ENCODE measurements around the gene CCL27.

The CCL27 gene

DNA sequence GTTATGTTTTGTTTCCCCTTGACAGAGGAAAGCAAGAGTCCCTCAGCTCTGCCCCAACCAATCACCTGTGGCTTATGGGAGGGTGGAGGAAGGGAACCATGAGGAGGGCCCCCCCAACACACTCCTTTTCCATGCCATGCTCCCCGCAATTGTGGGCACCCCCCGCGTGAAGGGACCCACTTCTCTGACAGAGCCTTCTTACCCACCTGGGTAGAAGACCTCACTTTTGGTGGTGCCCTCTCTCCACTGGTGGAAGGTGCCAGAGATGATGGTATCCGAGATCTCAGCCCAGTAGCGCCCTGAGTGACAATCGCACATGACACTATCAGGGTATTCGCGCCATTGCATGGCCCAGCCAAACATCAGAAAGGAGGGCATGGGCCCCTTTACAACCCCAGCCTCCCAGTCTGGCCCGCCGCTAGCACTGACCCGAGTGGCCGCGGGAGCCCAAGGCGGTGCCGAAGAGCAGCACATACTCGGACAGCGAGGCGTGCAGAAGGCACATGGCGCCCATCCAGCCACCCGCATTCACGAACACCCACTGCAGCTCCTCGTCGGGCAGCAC is 25.6 kb downstream of the CCL27 start:
- TF ChIP-seq, protein P1, sequence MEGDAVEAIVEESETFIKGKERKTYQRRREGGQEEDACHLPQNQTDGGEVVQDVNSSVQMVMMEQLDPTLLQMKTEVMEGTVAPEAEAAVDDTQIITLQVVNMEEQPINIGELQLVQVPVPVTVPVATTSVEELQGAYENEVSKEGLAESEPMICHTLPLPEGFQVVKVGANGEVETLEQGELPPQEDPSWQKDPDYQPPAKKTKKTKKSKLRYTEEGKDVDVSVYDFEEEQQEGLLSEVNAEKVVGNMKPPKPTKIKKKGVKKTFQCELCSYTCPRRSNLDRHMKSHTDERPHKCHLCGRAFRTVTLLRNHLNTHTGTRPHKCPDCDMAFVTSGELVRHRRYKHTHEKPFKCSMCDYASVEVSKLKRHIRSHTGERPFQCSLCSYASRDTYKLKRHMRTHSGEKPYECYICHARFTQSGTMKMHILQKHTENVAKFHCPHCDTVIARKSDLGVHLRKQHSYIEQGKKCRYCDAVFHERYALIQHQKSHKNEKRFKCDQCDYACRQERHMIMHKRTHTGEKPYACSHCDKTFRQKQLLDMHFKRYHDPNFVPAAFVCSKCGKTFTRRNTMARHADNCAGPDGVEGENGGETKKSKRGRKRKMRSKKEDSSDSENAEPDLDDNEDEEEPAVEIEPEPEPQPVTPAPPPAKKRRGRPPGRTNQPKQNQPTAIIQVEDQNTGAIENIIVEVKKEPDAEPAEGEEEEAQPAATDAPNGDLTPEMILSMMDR (IDR thresholded peaks at IDR 0.05; ENCODE audit: extremely low read depth, insufficient read depth, missing control alignments): no peak
- in situ Hi-C loops (cut with MboI; ENCODE audit: low pct_unique_long_range_greater_than_20kb, low sequenced_read_pairs, unreplicated experiment): no loop called here
- no peak for DNase-seq (ENCODE audit: low spot score)

DNA sequence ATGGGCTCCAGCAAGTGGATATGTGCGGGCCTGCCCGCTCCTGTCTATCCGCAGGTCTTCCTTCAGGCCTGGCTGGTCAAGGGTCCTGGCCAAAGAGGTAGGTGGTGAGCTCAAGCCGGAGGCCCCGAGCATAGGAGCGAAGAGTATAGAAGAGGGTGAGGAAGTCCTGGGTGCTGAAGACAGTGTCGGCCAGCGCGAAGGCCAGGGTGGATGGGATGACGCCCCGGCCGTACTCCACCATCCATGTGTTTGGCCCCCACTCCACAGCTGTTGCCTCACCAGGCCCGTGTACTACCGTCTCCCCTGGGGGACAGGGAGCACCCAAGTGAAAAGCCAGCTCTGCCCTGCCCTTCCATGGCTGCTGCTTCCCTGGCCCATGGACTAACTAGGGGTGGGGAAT is 26.9 kb downstream of the CCL27 start:
- DNase-seq (ENCODE audit: low spot score): no peak
- in situ Hi-C loops (cut with MboI; ENCODE audit: low pct_unique_long_range_greater_than_20kb, low sequenced_read_pairs, unreplicated experiment): no loop called here
- TF ChIP-seq, protein P1 (IDR thresholded peaks at IDR 0.05; ENCODE audit: extremely low read depth, insufficient read depth, missing control alignments): no peak

DNA sequence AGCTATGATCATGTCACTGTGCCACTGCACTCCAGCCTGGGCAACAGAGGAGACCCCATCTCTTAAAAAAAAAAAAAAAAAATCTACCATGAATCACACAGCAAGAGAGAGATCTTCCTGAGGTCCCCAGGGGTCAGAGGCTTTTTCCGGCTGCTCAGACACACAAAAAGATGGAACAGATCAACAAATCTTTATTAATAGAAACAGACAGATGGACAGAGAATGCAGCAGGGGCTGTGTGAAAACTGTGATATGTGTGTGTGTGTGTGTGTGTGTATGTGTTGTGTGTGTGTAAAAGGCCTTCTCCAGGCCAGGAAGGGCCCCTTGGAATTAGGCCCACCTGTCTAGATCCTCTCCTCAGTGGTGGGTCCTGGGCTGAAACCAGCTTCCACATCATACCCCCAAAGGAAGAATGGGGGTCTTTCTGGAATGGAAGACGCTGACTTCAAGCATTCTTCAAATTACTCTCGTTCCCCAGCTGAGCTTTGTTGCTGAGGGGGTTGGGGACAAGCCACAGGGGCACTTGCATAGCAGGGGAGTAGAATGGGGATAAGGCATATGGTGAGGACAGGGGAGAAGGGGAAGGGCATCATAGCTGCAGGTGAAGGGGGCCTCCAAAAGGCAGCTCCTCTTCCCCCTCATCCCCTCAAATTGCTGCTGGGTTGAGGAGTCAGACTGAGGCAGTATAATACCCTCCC is 27.8 kb downstream of the CCL27 start:
- in situ Hi-C loops (cut with MboI; ENCODE audit: low pct_unique_long_range_greater_than_20kb, low sequenced_read_pairs, unreplicated experiment): no loop called here
- DNase-seq (ENCODE audit: low spot score): no peak
- TF ChIP-seq, protein P1 (IDR thresholded peaks at IDR 0.05; ENCODE audit: extremely low read depth, insufficient read depth, missing control alignments): no peak

DNA sequence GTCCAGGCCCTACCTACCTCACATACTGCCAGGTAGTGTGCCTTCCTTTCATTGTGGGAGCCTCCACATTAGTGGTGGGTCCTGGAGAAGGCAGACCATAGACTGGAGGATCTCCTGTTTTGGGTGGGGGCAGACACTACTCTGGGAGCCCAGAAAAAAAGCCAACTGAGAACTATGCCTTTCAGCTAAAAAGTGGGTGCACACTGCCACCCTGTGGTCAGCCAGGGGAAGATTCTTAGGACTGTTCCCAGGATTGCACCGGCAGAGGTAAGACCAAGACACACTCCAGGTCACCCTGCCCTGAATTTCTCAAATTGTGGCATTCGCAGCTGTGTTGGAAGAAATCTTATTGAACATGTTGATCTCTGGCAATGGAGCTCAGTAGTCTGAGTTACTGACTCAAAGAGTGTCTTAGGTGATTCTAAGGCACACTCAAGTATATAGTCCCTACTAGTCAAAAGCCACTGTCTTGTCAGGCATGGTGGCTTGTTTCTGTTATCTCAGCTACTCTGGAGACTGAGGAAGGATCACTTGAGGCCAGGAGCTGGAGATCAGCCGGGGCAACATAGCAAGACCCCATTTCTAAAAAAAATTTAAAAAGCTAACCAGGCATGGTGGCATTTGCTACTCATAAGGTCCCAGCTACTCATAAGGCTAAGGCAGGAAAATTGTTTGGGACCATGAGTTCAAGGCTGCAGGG is 28.5 kb downstream of the CCL27 start:
- peak; percentile 84 for DNase-seq (ENCODE audit: low spot score)
- TF ChIP-seq, protein P1 (IDR thresholded peaks at IDR 0.05; ENCODE audit: extremely low read depth, insufficient read depth, missing control alignments): peak; percentile 86
- in situ Hi-C loops (cut with MboI; ENCODE audit: low pct_unique_long_range_greater_than_20kb, low sequenced_read_pairs, unreplicated experiment): no loop called here

DNA sequence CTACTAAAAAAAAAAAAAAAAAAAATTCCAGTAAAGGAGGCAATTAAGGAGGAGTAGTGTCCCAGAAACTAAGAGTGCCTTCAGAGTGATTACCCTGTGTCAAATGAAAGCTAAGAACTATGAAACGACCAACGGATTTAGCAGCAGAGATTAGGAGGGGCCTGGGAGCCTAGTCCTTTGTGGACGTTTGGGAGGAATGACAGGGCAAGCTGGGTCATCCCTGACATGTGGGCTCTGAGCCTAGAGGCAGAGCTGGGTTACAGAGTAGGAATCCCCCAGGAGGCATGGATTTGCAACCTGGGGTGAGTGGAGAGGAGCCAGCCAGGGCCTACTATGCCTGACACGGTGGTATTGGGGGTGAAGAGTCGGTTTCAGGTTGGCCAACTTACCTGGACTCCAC is 29.3 kb downstream of the CCL27 start:
- no peak for DNase-seq (ENCODE audit: low spot score)
- TF ChIP-seq, protein P1 (IDR thresholded peaks at IDR 0.05; ENCODE audit: extremely low read depth, insufficient read depth, missing control alignments): no peak
- in situ Hi-C loops (cut with MboI; ENCODE audit: low pct_unique_long_range_greater_than_20kb, low sequenced_read_pairs, unreplicated experiment): no loop called here

DNA sequence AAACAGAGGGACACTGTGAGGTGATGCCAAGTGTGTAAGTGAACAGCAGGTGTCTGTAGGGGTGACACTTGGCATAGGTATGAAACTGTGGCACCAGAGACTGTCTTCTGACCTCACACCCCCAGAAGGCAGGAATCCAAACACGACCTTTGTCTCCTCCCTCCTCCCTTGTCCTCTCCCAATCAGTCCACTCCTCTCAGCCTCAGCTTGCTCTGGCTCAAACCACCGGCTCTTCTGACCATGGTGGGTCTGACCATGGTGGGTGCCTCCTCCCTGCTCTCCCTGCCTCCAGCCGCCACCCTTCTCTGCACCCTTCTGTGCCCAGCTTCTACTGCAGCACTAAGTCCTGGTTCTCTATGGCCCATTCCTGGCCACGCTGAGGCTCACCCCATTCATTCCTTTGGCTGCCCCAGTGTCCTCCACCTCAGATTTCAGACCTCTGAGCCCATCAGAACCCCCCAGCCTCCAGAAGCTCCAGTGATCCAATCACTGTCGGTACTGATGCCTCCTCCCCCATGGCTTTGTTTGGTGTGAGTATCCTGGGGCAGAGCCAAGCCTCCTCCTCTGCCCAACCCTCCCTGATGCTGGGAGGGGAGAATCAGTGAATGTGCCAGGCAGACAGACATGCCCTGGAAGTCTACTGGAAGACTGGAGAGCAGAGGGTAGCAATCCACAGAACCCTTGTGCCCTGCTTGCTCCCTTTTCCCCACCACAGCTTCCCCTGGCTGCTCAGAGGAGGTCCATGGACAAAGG is 31.9 kb downstream of the CCL27 start:
- TF ChIP-seq, protein P1 (IDR thresholded peaks at IDR 0.05; ENCODE audit: extremely low read depth, insufficient read depth, missing control alignments): no peak
- in situ Hi-C loops (cut with MboI; ENCODE audit: low pct_unique_long_range_greater_than_20kb, low sequenced_read_pairs, unreplicated experiment): no loop called here
- DNase-seq (ENCODE audit: low spot score): no peak
